ENCODE measurements around the gene TOMM7.

- TF ChIP-seq CTCF (IDR thresholded peaks at IDR 0.05 in 8 of 11, conservative IDR thresholded peaks at IDR 0.05 in 3 of 11): no peak
- no peak for TF ChIP-seq POLR2A (IDR thresholded peaks at IDR 0.05)
Observed at GRCh38 chr7:22823142-22823497, 471 bp upstream of the TOMM7 start.

All from spleen (tissue), 7 donors.